HG02623 (cell line): ENCODE results near the gene EIF2B2.

Source experiments
- ATAC-seq: cut with Tn5 transposase; IDR thresholded peaks from one replicate; pipeline ENCODE4 v1.9.1; 2021; ENCODE audit warnings: moderate library complexity; ENCODE audit not compliant: unreplicated experiment

The EIF2B2 gene

GRCh38 chr14:74973905-74974363, 28.8 kb upstream of the EIF2B2 start:
- no peak for ATAC-seq

GRCh38 chr14:74974364-74975058, 28.2 kb upstream of the EIF2B2 start:
- no peak for ATAC-seq

- no peak for ATAC-seq
Measured at GRCh38 chr14:74975059-74975810, 27.5 kb upstream of the EIF2B2 start.

- no peak for ATAC-seq
Measured at GRCh38 chr14:74976264-74977113, 26.2 kb upstream of the EIF2B2 start.

- no peak for ATAC-seq
Measured at GRCh38 chr14:74977164-74977900, 25.4 kb upstream of the EIF2B2 start.

- ATAC-seq, result no peak
Measured at GRCh38 chr14:74977901-74978385, 24.8 kb upstream of the EIF2B2 start.

- ATAC-seq, result no peak
Measured at GRCh38 chr14:74978416-74978947, 24.2 kb upstream of the EIF2B2 start.

GRCh38 chr14:74979029-74979428, 23.7 kb upstream of the EIF2B2 start:
- ATAC-seq, result no peak

- no peak for ATAC-seq
Measured at GRCh38 chr14:74979442-74980397, 23.0 kb upstream of the EIF2B2 start.

GRCh38 chr14:74980398-74980730, 22.4 kb upstream of the EIF2B2 start:
- ATAC-seq, result no peak

- ATAC-seq, result no peak
Measured at GRCh38 chr14:74980731-74981461, 21.8 kb upstream of the EIF2B2 start.

- no peak for ATAC-seq
Measured at GRCh38 chr14:74981462-74981782, 21.3 kb upstream of the EIF2B2 start.

GRCh38 chr14:74981833-74982232, 20.9 kb upstream of the EIF2B2 start:
- ATAC-seq, result no peak

GRCh38 chr14:74982661-74983060, 20.1 kb upstream of the EIF2B2 start:
- no peak for ATAC-seq

GRCh38 chr14:74983343-74983742, 19.4 kb upstream of the EIF2B2 start:
- no peak for ATAC-seq

- no peak for ATAC-seq
Measured at GRCh38 chr14:74984236-74985027, 18.3 kb upstream of the EIF2B2 start.

GRCh38 chr14:74985028-74985310, 17.8 kb upstream of the EIF2B2 start:
- ATAC-seq, result no peak

GRCh38 chr14:74985806-74986205, 16.9 kb upstream of the EIF2B2 start:
- ATAC-seq, result no peak
